Caco-2 (cell line): ENCODE data around the gene COG1. TPM values are rescaled to one million over a fixed set of nuclear protein-coding genes. Genes with fewer than 3 reads are reported as not detected.
A peak's percentile ranks its signal among the peaks of the same experiment; 100 is the strongest.

ENCODE experiments used
- BruUV-seq: library from RNA; stranded (reverse); fragments of 400-500 nt; replicated peaks from 2 replicates; lab custom pipeline; 2021; lab: Mats Ljungman, UMichigan
- CTCF ChIA-PET: fragments of 300-600 bp; sonication (Branson Sonifier 250); formaldehyde crosslinking; loops from one replicate; lab custom pipeline; 2022; ENCODE audit warnings: antibody characterized with exemption; lab: Charles Lee
- POLR2A ChIA-PET: fragments of 300-600 bp; sonication (Branson Sonifier 250); formaldehyde crosslinking; loops from one replicate; lab custom pipeline; 2022; ENCODE audit warnings: antibody characterized with exemption; lab: Charles Lee
- DNase-seq, 2 experiments: peaks; one replicate each; pipeline versions ENCODE4 v3.0.0 to v3.0.0-alpha.2; 2020 to 2022
- H3K27me3 ChIP-seq: replicated peaks from 2 replicates; pipeline ENCODE4 v1.6.0; 2011; ENCODE audit warnings: low read length; ENCODE audit not compliant: control insufficient read depth, insufficient read depth
- H3K36me3 ChIP-seq: 2 replicates; pipeline ENCODE4 v1.5.1; 2011; ENCODE audit warnings: low read length; ENCODE audit not compliant: control insufficient read depth, insufficient read depth
- H3K4me1 ChIP-seq: fragments of 250-450 bp; sonication (Bioruptor Pico); 2 replicates; pipeline ENCODE4 v1.5.1; 2020; ENCODE audit warnings: mild to moderate bottlenecking
- H3K4me3 ChIP-seq: 2 replicates; pipeline ENCODE4 v1.5.1; 2011; ENCODE audit warnings: low read depth, mild to moderate bottlenecking, control low read depth, low read length
- H3K9me3 ChIP-seq: fragments of 250-450 bp; sonication (Bioruptor Pico); 2 replicates; pipeline ENCODE4 v1.5.1; 2020; ENCODE audit warnings: mild to moderate bottlenecking, moderate library complexity
- H3K27ac Mint-ChIP-seq: one replicate; pipeline ENCODE4 v1.8.0; 2022; ENCODE audit warnings: mixed read lengths; ENCODE audit not compliant: unreplicated experiment
- H3K27me3 Mint-ChIP-seq: one replicate; pipeline ENCODE4 v1.8.0; 2022; ENCODE audit warnings: mixed read lengths; ENCODE audit not compliant: insufficient read depth, unreplicated experiment
- H3K36me3 Mint-ChIP-seq: one replicate; pipeline ENCODE4 v1.8.0; 2022; ENCODE audit warnings: mild to moderate bottlenecking, mixed read lengths; ENCODE audit not compliant: insufficient read depth, unreplicated experiment
- H3K4me1 Mint-ChIP-seq: one replicate; pipeline ENCODE4 v1.8.0; 2022; ENCODE audit warnings: low read depth, mixed read lengths; ENCODE audit not compliant: unreplicated experiment
- H3K4me3 Mint-ChIP-seq: one replicate; pipeline ENCODE4 v1.8.0; 2022; ENCODE audit warnings: mild to moderate bottlenecking, moderate library complexity, mixed read lengths; ENCODE audit not compliant: unreplicated experiment
- H3K9me3 Mint-ChIP-seq: one replicate; pipeline ENCODE4 v1.8.0; 2022; ENCODE audit warnings: mixed read lengths; ENCODE audit not compliant: unreplicated experiment
- CTCF ChIP-seq, 2 experiments: fragments of 200-600 bp in 1 of 2; IDR thresholded peaks; 1 replicate in 1 of 2; 2 replicates in 1 of 2; pipeline versions ENCODE4 v1.5.1 to v1.8.0; 2011 to 2022; ENCODE audit warnings: antibody characterized with exemption in 1 of 2, control low read depth in 1 of 2, inconsistent platforms in 1 of 2, low read depth in 1 of 2, low read length in 1 of 2, mild to moderate bottlenecking in 1 of 2, moderate library complexity in 1 of 2; ENCODE audit not compliant: insufficient read depth in 1 of 2, severe bottlenecking in 1 of 2, unreplicated experiment in 1 of 2
- intact Hi-C: fragments of 100-400 bp; cut with micrococcal nuclease; formaldehyde crosslinking; loops from one replicate; pipeline ENCODE4 v1.10.0; 2022; ENCODE audit not compliant: unreplicated experiment
- total RNA-seq: library from RNA; stranded (reverse); gene quantifications from 2 replicates; pipeline ENCODE4 v1.2.3, GENCODE V29; 2022

The COG1 gene
- total RNA-seq, 1 experiment from 2014 or later, result 36.8 TPM

DNA sequence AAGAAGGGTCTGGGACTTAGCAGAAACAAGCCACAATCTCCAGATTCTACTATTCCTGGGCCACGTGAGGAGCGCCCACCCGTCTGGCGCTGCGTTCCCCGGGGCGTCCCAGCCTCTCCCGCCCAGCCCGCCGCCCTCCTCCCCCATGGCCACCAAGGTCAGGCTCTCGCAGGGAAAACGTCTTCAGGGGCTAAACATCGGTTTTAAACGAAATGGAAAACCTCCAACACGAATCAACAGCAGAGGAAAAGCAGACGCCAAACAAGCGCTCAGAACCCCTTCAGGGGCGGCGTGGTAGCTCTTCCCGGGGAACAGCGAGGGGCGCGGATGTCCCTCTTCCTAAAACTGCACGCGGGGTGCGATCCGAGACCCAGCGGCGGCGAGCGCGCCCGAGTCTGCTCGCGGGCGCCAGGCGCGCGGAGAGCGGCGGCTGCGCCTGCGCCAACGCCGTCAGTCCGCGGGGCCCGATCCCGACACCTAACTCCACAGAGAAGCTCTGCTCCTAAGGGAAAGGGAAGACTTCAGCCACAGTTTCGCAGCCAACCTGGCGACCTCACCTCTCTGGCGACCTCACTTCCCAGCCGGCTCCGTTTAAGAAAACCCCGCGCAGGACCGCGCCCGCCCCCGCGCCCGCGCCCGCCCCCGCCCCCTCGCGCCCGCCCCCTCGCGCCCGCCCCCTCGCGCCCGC, 505 bp upstream of the COG1 start:
- H3K27me3 Mint-ChIP-seq, result no peaks in the 10 kb centered on the region
- BruUV-seq, result TSS peak; percentile 66
- POLR2A ChIA-PET, result no interaction called here

DNA sequence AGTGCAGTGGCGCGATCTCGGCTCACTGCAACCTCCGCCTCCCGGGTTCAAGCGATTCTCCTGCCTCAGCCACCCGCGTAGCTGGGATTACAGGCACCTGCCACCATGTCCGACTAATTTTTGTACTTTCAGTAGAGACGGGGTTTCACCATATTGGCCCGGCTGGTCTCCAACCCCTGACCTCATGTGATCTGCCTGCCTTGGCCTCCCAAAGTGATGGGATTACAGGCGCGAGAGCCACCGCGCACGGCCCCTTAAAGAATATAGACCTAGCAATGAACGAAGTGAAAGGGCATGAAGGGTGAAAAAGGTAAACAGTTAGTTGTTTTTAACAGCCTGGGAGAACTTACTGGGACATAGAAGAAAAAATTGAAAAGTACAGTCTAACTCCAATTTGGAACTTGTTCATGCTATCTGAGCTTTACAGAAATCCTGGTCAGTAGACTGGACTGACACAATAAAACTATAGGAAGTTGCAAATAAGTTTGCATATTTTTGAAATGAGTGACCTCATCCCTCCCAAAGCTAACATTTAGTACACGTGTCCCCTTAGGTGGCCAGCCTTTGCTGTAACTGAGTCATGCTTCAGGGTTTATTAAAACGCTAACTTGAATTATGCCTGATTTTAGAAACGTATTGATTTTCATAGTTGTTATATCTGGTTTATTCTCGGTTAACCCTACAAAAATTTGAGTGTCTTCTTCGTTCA, 1.8 kb downstream of the COG1 start:
- DNase-seq, result no peak
- no peaks in the 10 kb centered on the region for H3K9me3 ChIP-seq
- intact Hi-C loops, result no loop called here
- TSS peak; percentile 43 for BruUV-seq
- no peak for TF ChIP-seq CTCF (IDR thresholded peaks at IDR 0.05; ENCODE audit: insufficient read depth in 1 of 2, low read depth in 1 of 2, low read length in 1 of 2, severe bottlenecking in 1 of 2, unreplicated experiment in 1 of 2)
- peaks cover 7% of the 10 kb centered on the region for H3K36me3 ChIP-seq
- H3K4me3 Mint-ChIP-seq, result peak overlapping the region; percentile 48
- H3K27ac Mint-ChIP-seq, result no peak overlapping the region
- no peaks in the 10 kb centered on the region for H3K4me1 Mint-ChIP-seq
- ChIA-PET CTCF (no interaction called here), POLR2A (no interaction called here)
- H3K36me3 Mint-ChIP-seq, result peaks cover 64% of the 10 kb centered on the region
- H3K27me3 ChIP-seq, result no peaks in the 10 kb centered on the region
- H3K4me3 ChIP-seq, result no peak overlapping the region
- H3K4me1 ChIP-seq, result no peaks in the 10 kb centered on the region; the same call in 1 of the 2 replicates
- H3K27me3 Mint-ChIP-seq, result no peaks in the 10 kb centered on the region
- H3K9me3 Mint-ChIP-seq, result no peaks in the 10 kb centered on the region

More for the DNA sequence above, 505 bp upstream of the COG1 start:
- CTCF ChIA-PET, result interaction anchor here (0.6 to 3.1 kb wide), 6 partner anchors 40 to 655 kb away, joined by 3 to 46 read pairs (median 4); a partner anchor contains a TSS
- no peaks in the 10 kb centered on the region for H3K27me3 ChIP-seq
- H3K9me3 ChIP-seq, result no peaks in the 10 kb centered on the region
- peak overlapping the region; percentile 95 for H3K4me3 ChIP-seq
- TF ChIP-seq CTCF (IDR thresholded peaks at IDR 0.05; ENCODE audit: insufficient read depth in 1 of 2, low read depth in 1 of 2, low read length in 1 of 2, severe bottlenecking in 1 of 2, unreplicated experiment in 1 of 2), result no peak
- H3K4me1 ChIP-seq, result peaks cover 7% of the 10 kb centered on the region
- Mint-ChIP-seq H3K27ac (peak overlapping the region; percentile 99), H3K36me3 (peaks cover 54% of the 10 kb centered on the region), H3K4me3 (peak overlapping the region; percentile 100), H3K4me1 (peaks cover 6% of the 10 kb centered on the region), H3K9me3 (peaks cover 8% of the 10 kb centered on the region)
- intact Hi-C loops, result loop anchor here (2.0 kb wide), 1 partner anchor 26 kb away; no protein-coding TSS in a partner anchor
- H3K36me3 ChIP-seq, result peaks cover 4% of the 10 kb centered on the region
- peak; percentile 82 to 88 for DNase-seq

DNA sequence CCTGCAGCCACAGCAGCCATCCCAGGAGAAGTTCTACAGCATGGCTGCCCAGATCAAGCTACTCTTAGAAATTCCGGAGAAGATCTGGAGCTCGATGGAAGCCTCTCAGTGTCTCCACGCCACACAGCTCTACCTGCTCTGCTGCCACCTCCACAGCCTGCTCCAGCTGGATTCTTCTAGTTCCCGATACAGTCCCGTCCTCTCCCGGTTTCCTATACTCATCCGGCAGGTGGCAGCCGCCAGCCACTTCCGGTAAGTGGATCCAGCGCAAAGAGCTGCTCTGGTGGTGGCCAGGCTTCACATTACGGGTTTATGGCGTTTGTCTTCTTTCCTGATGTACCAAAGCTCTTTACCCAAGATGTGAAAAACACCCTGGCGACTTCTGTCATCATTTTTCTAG, 3.6 kb downstream of the COG1 start:
- Mint-ChIP-seq H3K27me3 (no peaks in the 10 kb centered on the region), H3K4me3 (no peak overlapping the region), H3K4me1 (no peaks in the 10 kb centered on the region), H3K36me3 (peaks cover 83% of the 10 kb centered on the region), H3K9me3 (no peaks in the 10 kb centered on the region), H3K27ac (no peak overlapping the region)
- Histone ChIP-seq H3K9me3 (no peaks in the 10 kb centered on the region), H3K4me3 (no peak overlapping the region), H3K4me1 (no peaks in the 10 kb centered on the region; the same call in 1 of the 2 replicates), H3K27me3 (no peaks in the 10 kb centered on the region), H3K36me3 (peaks cover 14% of the 10 kb centered on the region)
- POLR2A ChIA-PET, result no interaction called here
- peak in 1 of 2 experiments; percentile 14 for TF ChIP-seq CTCF (IDR thresholded peaks at IDR 0.05; ENCODE audit: insufficient read depth in 1 of 2, low read depth in 1 of 2, low read length in 1 of 2, severe bottlenecking in 1 of 2, unreplicated experiment in 1 of 2)
- BruUV-seq, result no TSS peak
- intact Hi-C loops, result no loop called here
- DNase-seq, result no peak
- CTCF ChIA-PET, result interaction anchor here (0.6 kb wide), 1 partner anchor 238 kb away, joined by 3 read pairs; no protein-coding TSS in a partner anchor
